ENCODE measurements around the gene PLIN1. TPM values are rescaled to one million over a fixed set of nuclear protein-coding genes. Genes with fewer than 3 reads are reported as not detected.

Gene PLIN1
- total and polyA plus RNA-seq, 9 of the 15 experiments (the other 6 are each of a cell fraction or from before 2014, with no cell fraction given): not detected

- TF ChIP-seq ZNF75A (CRISPR knock-in tag; IDR thresholded peaks at IDR 0.05): no peak
- TF ChIP-seq RAD21 (CRISPR knock-in tag; conservative IDR thresholded peaks at IDR 0.05 in 1 of 2, IDR thresholded peaks at IDR 0.05 in 1 of 2): peak; percentile 17 to 52; a peak in 3 of 4 replicates
- TF ChIP-seq GTF2A2 (tag; IDR thresholded peaks at IDR 0.05): peak; percentile 63; the same call in 1 of the 2 replicates
- TF ChIP-seq ZNF140 (CRISPR knock-in tag; IDR thresholded peaks at IDR 0.05): no peak
- TF ChIP-seq MCM3 (IDR thresholded peaks at IDR 0.05): no peak
- TF ChIP-seq ZNF280A (IDR thresholded peaks at IDR 0.05; ENCODE audit: low read depth, partially characterized antibody): no peak
- TF ChIP-seq TEAD4 (IDR thresholded peaks at IDR 0.05; ENCODE audit: low read length): no peak
- no peak for TF ChIP-seq TEAD4 (CRISPR knock-in tag; IDR thresholded peaks at IDR 0.05; ENCODE audit: borderline replicate concordance)
Measured at GRCh38 chr15:89693696-89694095, 14.5 kb upstream of the PLIN1 start (continued).

- H4K20me1 ChIP-seq (replicated peaks; ENCODE audit: control insufficient read depth, insufficient read depth, low read length): no peaks in the 10 kb centered on the region
- no TSS peak for BruUV-seq (replicated peaks)
- H3K9me3 ChIP-seq (replicated peaks; ENCODE audit: control insufficient read depth, insufficient read depth, low read depth, low read length): no peaks in the 10 kb centered on the region
- no peaks in the 10 kb centered on the region for H3K79me2 ChIP-seq (ENCODE audit: control insufficient read depth, insufficient read depth, low read length)
- in situ Hi-C loops (cut with MboI): no loop called here
- H3K9ac ChIP-seq (ENCODE audit: insufficient read depth in 1 of 2, low read depth in 2 of 2, low read length in 2 of 2): no peak overlapping the region
- ATAC-seq: no peak
- H3K9me1 ChIP-seq (ENCODE audit: control insufficient read depth, insufficient read depth, low read length): no peaks in the 10 kb centered on the region
- peaks cover 15 to 25% of the 10 kb centered on the region in 2 experiments; a peak in 4 of 5 replicates for H3K27me3 ChIP-seq (ENCODE audit: control insufficient read depth in 2 of 2, insufficient read depth in 2 of 2, low read length in 2 of 2)
- no peak for FAIRE-seq
- H3K27ac ChIP-seq (ENCODE audit: extremely low read depth, low read depth, low read length): no peak overlapping the region
- DNase-seq (ENCODE audit: extremely low read depth in 1 of 4, low spot score in 3 of 4): no peak
- WGBS (ENCODE audit: insufficient coverage, low coverage, missing lambda C conversion rate): 0% methylated on average over 2 of the region's 2 CpGs
- ChIA-PET POLR2A (no interaction called here), CTCF (ENCODE audit: low intra/inter-chr PET ratio) (no interaction called here)
- H3K4me3 ChIP-seq: no peak overlapping the region
- H2AFZ ChIP-seq (ENCODE audit: low read depth, low read length): no peak overlapping the region
- H3K4me1 ChIP-seq (replicated peaks in 1 of 2; ENCODE audit: control insufficient read depth in 2 of 2, insufficient read depth in 2 of 2, low read length in 2 of 2): peaks cover 0 to 9% of the 10 kb centered on the region in 2 experiments; a peak in 3 of 5 replicates
- H3K4me2 ChIP-seq (ENCODE audit: insufficient read depth, low read length): no peak overlapping the region
- intact Hi-C loops (cut with micrococcal nuclease): no loop called here
- no peaks in the 10 kb centered on the region for H3K36me3 ChIP-seq (ENCODE audit: control insufficient read depth, insufficient read depth, low read length)
- TF ChIP-seq ZBTB40 (IDR thresholded peaks at IDR 0.05) (peak; percentile 45), ZBTB40 (CRISPR knock-in tag; IDR thresholded peaks at IDR 0.05) (no peak), RAD51 (IDR thresholded peaks at IDR 0.05; ENCODE audit: borderline replicate concordance, low read depth) (no peak), ZNF507 (tag; conservative IDR thresholded peaks at IDR 0.05) (no peak)
Measured at GRCh38 chr15:89693091-89693490, 13.9 kb upstream of the PLIN1 start.
